GM18870 (cell line): ENCODE results near the gene RPTN.
"Not testable (repeated sequence)": the region's sequence is repeated elsewhere in the genome, so short reads cannot be mapped to it uniquely, and the experiment has no call there.

Source experiments
- ATAC-seq: cut with Tn5 transposase; IDR thresholded peaks from one replicate; pipeline ENCODE4 v1.9.1; 2021; ENCODE audit warnings: moderate library complexity; ENCODE audit not compliant: unreplicated experiment

The RPTN gene

DNA sequence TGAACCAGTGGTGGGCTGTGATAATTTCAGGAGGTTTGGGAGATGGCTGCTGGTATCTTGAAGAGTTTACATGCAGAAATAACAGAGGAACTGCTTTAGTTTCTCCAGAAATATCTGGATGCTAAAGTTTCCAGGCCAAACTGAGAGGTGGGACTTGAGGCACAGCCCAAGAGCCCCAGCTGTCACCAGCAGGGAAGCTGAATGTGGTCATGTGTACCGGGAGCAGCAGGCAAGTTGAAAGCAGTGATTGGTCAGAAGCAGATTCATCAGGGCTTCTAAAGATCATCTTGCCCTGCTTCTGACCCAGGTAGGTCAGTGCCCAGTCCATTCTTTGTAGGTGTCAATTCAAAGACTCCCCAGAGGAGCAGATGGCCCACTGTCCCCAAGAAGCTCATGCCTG lies 7.9 kb upstream of the RPTN start:
- ATAC-seq: no peak

DNA sequence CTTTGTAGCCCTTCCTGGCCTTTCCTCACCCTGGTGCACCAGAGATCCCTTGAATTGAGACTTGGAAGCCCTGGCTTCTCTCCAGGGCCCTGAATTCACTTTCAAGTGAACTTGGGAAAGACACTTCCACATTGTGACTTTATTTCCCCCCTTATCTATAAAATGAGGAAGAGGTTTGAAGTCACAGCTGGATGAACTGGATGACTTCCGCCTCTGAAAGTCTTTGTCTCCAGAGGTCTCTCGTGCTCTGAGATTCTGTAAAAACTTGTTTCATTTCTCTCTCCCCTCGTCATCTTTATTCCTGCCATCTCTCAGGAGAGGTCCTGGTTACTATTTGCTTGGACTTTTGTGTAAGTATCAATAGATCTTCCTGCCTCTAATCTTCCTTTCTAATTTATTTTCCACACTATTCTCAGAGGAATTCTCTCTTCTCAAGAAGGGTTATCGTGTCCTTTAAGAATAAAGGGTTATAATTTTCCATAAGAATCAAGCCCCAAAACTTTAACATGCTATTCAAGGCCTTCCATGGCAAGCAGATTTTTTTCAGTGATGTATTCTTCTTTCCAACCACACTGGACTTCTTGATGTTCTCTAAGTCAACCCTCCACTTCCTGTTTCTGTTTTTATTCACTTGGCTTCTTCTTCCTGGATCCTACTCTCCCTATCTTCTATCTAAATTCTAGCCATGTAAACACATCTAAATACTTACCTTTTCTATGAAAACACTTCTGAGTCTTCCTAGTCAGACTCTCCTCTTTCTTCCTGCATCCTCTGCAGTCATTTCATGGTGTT lies 6.5 kb upstream of the RPTN start:
- no peak for ATAC-seq

DNA sequence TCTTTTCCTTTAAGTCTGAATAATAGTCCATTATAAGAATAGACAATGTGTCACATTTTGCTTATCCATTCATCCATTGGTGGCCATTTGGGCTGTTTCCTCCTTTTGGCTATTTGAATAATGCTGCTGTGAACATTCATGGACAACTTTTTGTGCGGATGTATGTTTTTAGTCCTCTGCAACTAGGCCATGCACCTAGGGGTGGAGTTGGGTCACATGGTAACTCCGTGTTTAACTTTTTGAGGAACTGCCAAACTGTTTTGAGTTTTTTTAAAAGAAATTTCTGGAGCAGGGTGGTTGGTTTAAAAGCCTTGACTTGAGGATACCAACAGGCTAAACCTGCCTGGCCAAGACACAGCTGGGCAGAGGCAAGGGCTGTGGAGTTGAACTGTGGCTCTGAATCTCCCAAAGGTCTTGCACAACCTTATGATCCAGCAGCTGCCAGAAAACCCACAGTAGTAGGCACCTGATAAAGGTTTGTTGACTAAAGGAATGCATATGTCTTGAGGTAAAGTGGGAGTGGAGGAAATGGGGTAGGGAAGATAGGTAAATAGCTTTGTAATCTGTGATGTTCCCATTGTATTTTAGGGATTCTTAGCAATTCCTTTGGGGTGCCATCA lies 5.6 kb upstream of the RPTN start:
- ATAC-seq: no peak

DNA sequence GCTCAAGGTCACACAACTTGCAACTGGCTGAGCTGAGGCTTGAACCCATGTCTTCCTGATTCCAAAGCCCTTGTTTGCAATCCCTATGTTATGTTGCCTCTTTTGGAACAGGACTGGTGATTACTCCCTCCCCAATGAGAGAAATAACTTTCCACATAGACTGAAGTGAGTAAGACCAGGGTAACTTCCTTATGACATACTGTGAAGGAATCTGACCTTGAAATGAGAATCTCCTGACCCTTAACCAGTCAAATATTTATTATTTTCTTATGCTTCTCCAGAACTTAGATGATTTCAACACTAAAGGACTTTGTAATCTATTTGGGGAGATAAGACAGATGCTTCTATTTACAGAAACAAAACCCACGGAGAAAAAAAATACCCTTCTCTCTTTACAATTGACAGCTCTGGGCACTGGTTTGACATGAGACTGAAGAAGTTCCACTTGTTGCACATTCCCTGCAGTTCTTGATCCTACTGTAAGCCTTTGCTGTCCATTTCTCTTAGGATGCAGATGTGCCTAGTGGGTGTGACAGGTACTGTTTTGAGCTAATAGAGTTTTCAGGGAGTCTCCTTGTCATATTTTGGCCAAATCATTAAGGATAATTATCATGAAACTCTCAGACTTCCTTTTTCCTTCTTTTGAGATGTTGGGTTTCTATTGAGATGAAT lies 3.9 kb upstream of the RPTN start:
- no peak for ATAC-seq

DNA sequence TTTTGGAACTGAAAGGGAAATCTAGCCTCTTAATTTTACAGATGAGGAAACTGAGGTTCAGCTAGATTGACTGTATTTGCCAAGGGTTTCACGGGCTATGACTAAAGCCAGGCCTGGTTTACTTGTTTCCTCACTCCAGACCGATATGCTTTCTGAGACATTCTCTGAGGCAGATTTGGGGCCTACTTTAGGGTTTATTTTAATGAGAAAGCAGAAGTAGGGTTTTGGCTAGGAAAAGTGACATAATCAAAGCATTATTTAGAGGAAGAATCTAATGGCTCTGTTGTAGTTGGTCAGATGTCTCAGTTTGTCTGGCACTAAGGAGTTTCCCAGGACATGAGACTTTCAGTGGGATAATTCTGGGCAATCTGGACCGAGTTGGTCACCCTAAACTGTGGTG lies 1.5 kb upstream of the RPTN start:
- no peak for ATAC-seq

DNA sequence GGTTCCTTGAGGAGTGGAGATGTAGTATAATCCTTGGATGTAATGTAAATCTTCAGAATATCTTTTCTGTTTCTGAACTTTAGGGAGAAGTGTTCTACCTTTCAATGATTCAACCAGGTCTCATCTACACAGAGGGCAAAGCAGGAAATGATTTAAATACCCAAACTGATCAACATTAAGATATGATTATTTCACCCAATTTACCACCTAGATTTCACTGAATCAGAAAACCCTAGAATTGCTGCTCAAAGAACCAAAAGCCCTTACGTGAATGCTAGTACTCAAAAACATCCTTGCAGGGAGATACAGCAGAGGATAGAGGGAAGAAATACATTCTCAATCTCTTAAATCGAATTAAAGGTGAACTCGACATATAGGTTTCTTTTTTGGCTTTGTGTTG lies 5.0 kb downstream of the RPTN start:
- ATAC-seq: no peak

DNA sequence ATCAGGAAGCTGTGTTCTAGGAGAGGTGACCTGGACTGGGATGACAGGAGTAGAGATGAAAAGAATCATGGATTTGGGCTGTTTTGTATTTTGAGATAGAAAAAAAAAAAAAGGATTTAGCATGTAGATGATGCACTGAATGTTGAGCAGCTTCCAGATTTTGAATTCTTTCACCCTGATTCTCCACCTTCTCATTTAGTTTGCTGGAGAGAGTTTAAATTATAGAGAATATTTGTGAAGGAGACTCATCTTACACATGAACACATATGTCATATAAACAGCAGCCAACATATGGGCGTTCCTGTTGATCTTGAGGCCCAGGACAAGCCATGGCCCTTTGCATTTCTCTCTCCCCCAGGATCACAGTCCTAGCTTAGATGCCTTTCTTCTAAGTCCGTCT lies 7.4 kb downstream of the RPTN start:
- ATAC-seq: no peak

DNA sequence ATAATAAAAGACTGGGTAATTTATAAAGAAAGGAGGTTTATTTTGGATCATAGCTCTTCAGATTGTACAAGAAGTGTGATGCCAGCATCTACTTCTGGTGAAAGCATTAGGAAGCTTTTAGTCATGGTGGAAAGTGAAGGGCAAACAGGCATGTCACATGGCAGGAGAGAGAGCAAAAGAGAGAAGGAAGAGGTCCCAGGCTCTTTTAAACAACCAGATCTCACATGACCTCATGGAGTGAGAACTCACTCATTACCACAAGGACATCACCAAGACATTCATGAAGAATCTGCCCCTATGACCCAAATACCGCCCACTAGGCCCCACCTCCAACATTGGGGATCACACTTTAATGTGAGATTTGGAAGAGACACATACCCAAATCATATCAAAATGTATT lies 10.0 kb downstream of the RPTN start:
- ATAC-seq: no peak

DNA sequence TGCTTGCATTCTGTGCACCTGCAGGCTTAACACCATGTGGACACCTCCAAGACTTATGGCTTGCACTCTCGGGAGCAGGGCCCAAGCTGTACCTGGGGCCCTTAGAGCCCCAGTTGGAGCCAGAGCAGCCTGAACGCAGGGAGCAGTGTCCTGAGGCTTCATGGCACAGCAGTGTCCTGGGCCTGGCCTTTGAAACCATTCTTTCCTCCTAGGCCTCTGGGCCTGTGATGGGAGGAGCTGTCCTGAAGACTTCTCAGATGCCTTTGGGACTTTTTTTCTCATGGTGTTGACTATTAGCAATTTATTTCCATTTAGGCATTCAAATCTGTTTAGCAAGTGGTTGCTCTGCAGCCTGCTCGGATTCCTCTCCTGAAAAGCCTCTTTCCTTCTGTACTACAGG lies 11.0 kb downstream of the RPTN start:
- no peak for ATAC-seq

DNA sequence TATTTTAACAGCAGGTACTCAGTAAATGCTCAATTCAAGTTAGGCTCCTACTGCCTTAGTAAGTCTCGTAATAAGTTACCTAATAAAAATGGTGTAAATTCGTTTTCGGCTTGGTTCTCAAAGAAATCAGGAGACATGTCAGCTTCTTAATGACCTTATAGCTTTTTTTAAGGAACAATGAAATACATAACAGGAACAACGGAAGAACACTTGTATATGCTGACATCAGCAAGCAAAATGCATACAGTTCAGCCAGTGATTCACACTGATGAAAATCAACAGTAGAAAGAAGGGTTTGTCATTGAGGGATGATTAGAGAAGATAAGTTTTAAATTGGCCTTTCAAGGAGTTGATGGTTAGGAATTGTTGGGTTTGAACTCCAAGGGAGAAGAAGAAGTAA lies 13.3 kb downstream of the RPTN start:
- no peak for ATAC-seq

DNA sequence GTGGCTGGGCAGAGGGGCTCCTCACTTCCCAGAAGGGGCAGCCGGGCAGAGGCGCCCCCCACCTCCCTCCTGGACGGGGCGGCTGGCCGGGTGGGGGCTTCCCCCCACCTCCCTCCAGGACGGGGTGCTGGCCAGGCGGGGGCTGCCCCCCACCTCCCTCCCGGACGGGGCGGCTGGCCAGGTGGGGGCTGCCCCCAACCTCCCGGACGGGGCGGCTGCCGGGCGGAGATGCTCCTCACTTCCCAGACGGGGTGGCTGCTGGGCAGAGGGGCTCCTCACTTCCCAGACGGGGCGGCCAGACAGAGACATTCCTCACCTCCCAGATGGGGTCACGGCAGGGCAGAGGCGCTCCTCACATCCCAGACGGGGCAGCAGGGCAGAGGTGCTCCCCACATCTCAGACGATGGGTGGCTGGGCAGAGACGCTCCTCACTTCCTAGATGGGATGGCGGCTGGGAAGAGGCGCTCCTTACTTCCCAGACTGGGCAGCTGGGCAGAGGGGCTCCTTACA lies 14.3 kb downstream of the RPTN start:
- not testable (repeated sequence) for ATAC-seq

DNA sequence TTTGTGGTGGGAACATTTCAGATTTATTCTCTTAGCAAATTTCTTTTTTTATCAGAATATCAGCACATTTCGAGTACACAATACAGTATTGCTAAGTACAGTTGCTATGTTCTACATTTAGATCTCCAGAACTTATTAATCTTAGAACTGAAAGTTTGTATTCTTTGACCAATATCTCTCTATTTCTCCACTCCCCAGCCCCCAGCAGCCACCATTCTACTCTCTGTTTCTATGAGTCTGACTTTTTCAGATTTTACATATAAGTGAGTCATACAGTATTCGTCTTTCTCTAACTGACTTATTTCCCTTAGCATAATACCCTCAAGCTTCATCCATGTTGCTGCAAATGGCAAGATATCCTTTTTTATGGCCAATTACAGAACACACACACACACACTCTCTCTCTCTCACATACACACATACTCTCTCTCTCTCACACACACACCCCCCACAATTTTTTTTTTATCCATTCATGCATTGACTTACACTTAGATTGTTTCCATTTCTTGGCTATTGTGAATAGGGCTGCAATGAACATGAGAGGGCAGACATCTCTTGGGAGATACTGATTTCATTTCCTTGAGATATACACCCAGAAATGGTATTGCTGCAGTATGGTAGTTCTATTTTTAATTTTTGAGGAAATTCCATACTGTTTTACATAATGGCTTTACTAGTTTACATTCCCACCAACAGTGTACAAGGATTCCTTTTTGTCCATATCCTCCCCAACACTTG lies 15.7 kb downstream of the RPTN start:
- ATAC-seq: peak; percentile 57

DNA sequence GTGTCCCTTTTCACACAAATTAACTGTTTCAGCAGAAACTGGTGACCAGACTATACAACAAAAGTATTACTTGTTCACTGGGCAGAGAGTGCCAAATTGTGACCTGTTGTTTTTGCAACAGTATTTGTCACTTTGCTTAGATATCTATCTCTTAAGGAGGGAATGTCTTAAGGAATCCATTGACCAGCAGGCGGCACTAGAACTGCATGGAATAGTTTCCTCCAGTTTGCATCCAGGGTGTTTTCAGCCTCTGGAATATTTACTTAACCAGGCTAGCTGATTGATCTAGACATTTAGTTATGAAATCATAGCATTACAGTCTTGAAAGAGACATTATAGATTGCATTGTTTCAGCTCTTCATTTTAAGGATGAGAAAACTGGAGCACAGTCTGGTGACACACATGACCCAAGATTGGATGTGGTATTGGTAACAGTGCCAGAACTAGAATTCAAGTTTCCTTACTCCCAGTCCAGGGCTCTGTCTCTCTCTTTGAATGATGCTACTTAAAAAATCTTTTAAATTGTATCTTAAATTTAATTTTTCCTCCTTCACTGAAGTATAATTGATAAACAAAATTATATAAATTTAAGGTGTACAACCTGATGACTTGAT lies 16.9 kb downstream of the RPTN start:
- ATAC-seq: no peak

DNA sequence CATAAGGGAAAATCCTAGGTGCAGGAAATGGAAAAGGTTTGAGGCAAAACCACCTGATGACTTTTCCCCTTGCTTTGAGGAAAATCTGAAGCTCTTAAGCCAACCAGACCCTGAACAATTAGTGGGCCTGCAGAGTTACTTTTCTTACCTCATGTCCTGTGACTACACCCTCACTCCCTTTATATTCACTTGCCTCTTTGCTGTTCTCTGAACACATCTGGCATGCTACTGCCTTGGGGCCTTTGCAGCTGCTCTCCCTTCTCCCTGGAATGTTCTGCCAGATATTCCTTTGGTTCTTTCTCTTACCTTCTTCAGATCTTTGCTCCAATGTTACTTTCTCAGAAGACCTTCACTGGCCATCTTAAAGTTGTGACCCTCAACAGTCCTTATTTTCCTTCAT lies 21.8 kb downstream of the RPTN start:
- ATAC-seq: no peak

DNA sequence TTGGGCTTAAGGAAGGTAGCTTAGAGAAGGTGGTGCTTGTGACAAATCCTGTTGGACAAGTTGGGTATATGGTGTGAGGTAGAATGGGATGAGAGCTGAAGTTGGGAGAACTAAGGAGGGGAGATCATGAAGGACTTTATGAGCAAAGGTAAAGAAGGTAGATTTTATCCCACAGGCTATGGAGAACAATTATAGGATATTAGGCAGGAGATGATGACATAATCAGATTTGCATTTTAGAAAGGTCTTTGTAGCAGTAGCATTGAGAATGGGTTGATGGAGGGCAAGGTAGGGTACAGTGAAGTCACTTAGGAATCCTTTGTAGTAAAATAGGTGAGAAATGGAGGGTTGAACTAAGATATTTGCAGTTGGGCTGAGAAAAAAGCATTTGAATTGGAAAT lies 28.8 kb downstream of the RPTN start:
- no peak for ATAC-seq

DNA sequence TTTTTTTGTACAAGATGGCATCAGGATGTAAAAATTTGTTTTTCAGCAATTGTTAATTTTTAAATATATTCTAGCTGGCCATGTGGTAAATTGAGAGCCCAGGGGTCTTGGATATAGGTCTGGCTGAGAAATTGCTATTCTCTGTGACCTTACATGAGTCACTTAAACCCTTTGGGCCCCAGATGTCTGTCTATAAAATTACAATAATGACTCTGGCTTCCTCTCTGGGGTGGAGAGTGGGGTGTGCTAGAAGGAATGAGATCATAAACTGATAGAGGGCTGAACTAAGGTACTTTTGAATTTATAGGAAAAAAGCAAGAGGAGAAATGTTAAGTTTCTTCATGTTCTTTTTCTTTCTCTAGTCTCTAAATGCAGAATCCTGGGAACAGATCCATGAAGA lies 31.4 kb downstream of the RPTN start:
- no peak for ATAC-seq

DNA sequence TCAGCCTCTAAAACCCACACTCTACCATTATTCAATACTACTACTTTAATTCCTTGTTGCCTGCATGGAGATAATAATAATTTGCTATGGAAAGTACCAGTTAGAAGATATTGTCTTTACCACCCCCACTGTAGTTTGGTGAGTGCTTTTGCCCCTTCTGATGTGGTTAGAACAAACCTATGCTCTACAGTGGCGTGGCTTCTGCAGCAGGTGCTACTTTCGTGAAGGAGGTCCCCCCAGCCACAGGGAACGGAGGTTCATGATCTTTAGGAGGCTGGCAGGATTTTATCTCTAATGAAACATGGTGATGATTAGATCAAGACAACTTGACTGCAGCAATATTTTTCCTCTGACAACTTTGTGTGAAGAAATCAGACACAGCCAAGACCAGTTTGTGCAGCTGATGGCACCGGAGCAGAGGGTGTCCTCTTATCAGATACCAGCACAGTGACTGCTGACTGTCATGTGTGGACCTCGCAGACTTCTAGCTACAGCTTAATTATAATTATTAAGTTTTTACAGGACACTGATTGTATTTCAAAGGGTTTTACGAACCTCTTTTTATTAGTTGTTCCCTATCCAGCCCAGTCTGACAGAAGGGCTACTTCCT lies 33.1 kb downstream of the RPTN start:
- no peak for ATAC-seq

DNA sequence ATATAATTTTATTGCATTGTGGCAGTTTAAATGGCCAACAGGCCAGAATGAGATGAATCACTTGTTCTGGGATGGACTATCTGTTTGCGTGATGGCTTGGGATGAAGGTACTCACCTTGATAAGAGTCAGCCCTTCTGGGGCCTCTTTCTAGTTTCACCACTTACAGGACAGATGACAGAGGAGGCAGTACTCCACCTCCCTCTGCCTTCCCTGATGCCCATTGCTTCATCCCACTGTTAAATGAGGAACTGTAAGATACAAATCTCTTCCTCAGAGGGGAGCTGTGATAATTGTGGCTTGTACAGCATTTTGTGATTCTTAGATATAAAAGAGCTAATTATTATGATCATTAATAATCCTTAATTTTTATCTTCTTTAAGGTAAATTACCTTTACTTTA lies 40.1 kb downstream of the RPTN start:
- ATAC-seq: no peak

DNA sequence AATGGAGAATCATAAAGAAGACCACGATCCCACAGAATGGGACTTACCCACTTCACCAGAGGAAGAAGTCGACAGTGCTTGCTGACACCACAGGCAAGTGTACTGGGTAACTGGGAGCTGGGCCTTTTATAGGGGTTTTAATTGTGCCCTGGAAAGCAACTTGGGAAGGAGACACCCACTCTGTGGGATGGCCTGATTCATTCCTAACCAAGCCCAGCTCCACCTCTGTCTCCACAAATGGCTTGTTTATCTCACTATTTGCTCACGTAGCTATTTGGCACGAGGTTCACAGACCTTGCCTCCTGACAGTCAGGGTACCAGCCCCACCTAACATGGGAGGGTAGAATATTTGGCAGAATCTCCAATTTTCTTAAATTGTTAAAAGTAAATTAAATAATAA lies 43.7 kb downstream of the RPTN start, which contains the start of gene TCHH:
TSS of gene TCHH (minus strand) at position 101 of the 400 bp plus-strand sequence. CDS start 1,364 bp downstream, outside the sequence.
- no peak for ATAC-seq

DNA sequence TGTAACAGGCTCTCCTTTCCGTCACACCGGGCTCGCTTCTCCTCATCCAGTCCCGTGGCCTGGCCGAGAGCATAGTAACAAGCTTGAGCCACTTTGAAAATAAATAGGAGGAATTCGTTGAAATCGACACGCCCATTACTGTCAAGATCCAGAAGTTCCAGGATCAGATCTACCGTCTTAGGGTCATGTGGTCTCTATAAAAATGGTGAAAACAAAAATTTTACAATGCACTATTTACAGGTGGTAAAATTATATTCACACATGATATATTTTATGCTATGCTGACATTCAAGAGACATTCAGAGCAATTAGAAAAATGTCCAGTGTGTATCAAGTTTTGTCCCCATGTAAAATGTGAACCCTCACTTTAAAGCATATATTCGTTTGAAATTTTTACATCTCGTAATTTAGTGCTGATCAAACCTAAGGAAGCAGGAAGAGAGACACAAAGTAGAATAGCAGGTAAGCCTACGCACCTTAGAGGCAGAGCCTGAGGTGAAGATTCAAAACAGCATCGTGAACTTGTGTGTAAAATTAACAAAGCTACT lies 46.1 kb downstream of the RPTN start:
- ATAC-seq: no peak
